Upper lobe of right lung (tissue), 1 donor: ENCODE data around the gene SPATA16. TPM values are rescaled to one million over a fixed set of nuclear protein-coding genes. Genes with fewer than 3 reads are reported as not detected.

Source experiments
- ATAC-seq: fragments of 200-7000 bp; cut with Tn5 transposase; one replicate; pipeline ENCODE4 v1.9.1; 2020; ENCODE audit warnings: mild to moderate bottlenecking, moderate library complexity
- DNase-seq: peaks from one replicate; pipeline ENCODE4 v3.0.0-alpha.2; 2020
- H3K27ac ChIP-seq: fragments of 200-600 bp; one replicate; pipeline ENCODE4 v1.8.0; 2022
- H3K27me3 ChIP-seq: fragments of 200-600 bp; one replicate; pipeline ENCODE4 v1.8.0; 2022; ENCODE audit warnings: mild to moderate bottlenecking
- H3K36me3 ChIP-seq: fragments of 200-600 bp; one replicate; pipeline ENCODE4 v1.8.0; 2022
- H3K4me1 ChIP-seq: fragments of 200-600 bp; one replicate; pipeline ENCODE4 v1.8.0; 2022
- H3K4me3 ChIP-seq: fragments of 200-600 bp; one replicate; pipeline ENCODE4 v1.8.0; 2022; ENCODE audit warnings: mild to moderate bottlenecking
- H3K9me3 ChIP-seq: fragments of 200-600 bp; one replicate; pipeline ENCODE4 v1.8.0; 2022
- CTCF ChIP-seq: fragments of 200-600 bp; IDR thresholded peaks from one replicate; pipeline ENCODE4 v1.8.0; 2022; ENCODE audit warnings: antibody characterized with exemption
- intact Hi-C: fragments of 100-400 bp; cut with DNase I; formaldehyde crosslinking; loops from one replicate; pipeline ENCODE4 v1.11.0; 2022
- total RNA-seq: library from RNA; stranded (reverse); fragmentation: NEBNext Ultra II Directional; extraction: Animal tissue kit (Norgen Biotek cat#: 25700); gene quantifications from one replicate; pipeline ENCODE4 v1.2.1, GENCODE V29; 2021
- donor health status: DM: no; HTN: yes; CAD: no; lungs with severe emphysema.

The SPATA16 gene
- total RNA-seq, 1 donor from 2014 or later = not detected

- no peak for ATAC-seq
Measured at GRCh38 chr3:173089283-173089682, 51.8 kb downstream of the SPATA16 start.

GRCh38 chr3:173078525-173078924 is 62.5 kb downstream of the SPATA16 start:
- Histone ChIP-seq H3K9me3 (no peaks in the 10 kb centered on the region), H3K4me3 (no peak overlapping the region), H3K36me3 (no peaks in the 10 kb centered on the region), H3K4me1 (no peaks in the 10 kb centered on the region), H3K27me3 (no peaks in the 10 kb centered on the region), H3K27ac (no peak overlapping the region)
- intact Hi-C loops = no loop called here
- ATAC-seq (no peak), DNase-seq (no peak)
- TF ChIP-seq CTCF = no peak

More at GRCh38 chr3:173089283-173089682, 51.8 kb downstream of the SPATA16 start:
- Histone ChIP-seq H3K27me3 (no peaks in the 10 kb centered on the region), H3K4me1 (no peaks in the 10 kb centered on the region), H3K9me3 (no peaks in the 10 kb centered on the region), H3K4me3 (no peak overlapping the region), H3K36me3 (no peaks in the 10 kb centered on the region), H3K27ac (no peak overlapping the region)
- intact Hi-C loops = no loop called here
- no peak for DNase-seq
- TF ChIP-seq CTCF = no peak

- no peaks in the 10 kb centered on the region for H3K9me3 ChIP-seq
- no peak for TF ChIP-seq CTCF
- no peaks in the 10 kb centered on the region for H3K36me3 ChIP-seq
- intact Hi-C loops = no loop called here
- DNase-seq = no peak
- no peaks in the 10 kb centered on the region for H3K27me3 ChIP-seq
- H3K4me3 ChIP-seq = no peak overlapping the region
- ATAC-seq = no peak
- H3K27ac ChIP-seq = no peak overlapping the region
- H3K4me1 ChIP-seq = no peaks in the 10 kb centered on the region
Measured at GRCh38 chr3:173066044-173067004, 74.7 kb downstream of the SPATA16 start.

- no peaks in the 10 kb centered on the region for H3K27me3 ChIP-seq
- DNase-seq = no peak
- TF ChIP-seq CTCF = no peak
- intact Hi-C loops = no loop called here
- H3K4me3 ChIP-seq = no peak overlapping the region
- H3K36me3 ChIP-seq = no peaks in the 10 kb centered on the region
- no peak overlapping the region for H3K27ac ChIP-seq
- no peaks in the 10 kb centered on the region for H3K4me1 ChIP-seq
- no peak for ATAC-seq
- no peaks in the 10 kb centered on the region for H3K9me3 ChIP-seq
Measured at GRCh38 chr3:173065543-173065981, 75.5 kb downstream of the SPATA16 start.

- ATAC-seq (no peak), DNase-seq (no peak)
- no peaks in the 10 kb centered on the region for H3K36me3 ChIP-seq
- no peak for TF ChIP-seq CTCF
- H3K4me3 ChIP-seq = no peak overlapping the region
- no peaks in the 10 kb centered on the region for H3K4me1 ChIP-seq
- H3K27ac ChIP-seq = no peak overlapping the region
- intact Hi-C loops = no loop called here
- no peaks in the 10 kb centered on the region for H3K9me3 ChIP-seq
- no peaks in the 10 kb centered on the region for H3K27me3 ChIP-seq
Measured at GRCh38 chr3:173064631-173065030, 76.4 kb downstream of the SPATA16 start.
